Peyer's patch (tissue), 4 donors: Measurements from ENCODE around the gene ARHGAP15.

ENCODE experiments used
- POLR2A ChIP-seq, 2 donors: fragments of 450-650 bp; IDR thresholded peaks; one replicate each; pipeline ENCODE4 v1.5.1; 2017; ENCODE audit warnings: antibody characterized with exemption in 2 of 2, mild to moderate bottlenecking in 2 of 2, moderate library complexity in 2 of 2
- TF ChIP-seq, protein P1 (sequence below), 6 experiments: fragments of 450-650 bp in 4 of 6; fragments of 200-600 bp in 2 of 6; sonication (generic) in 1 of 6; IDR thresholded peaks; one replicate each; pipeline ENCODE4 v1.5.1; 2017 to 2019; ENCODE audit warnings: antibody characterized with exemption in 6 of 6, mild to moderate bottlenecking in 3 of 6, moderate library complexity in 1 of 6

DNA sequence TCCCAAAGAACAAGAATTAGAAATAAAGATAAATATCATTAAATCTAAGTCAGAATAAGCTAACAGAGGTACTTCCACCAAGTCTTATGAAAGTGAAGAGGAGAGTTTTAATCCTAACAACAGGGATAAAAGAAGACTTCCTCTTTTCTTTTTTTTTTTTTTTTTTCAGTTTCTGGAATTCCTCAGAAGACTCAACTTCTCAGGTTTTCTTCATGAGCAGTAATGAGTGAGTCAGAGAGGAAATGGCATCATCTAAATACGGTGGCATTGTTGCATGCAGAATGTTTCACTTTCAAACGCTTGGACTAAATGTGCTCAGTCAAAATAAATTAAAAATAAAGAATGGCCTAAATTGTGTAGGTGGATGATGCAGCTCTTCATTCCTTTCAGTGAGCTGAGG lies 45.6 kb upstream of the ARHGAP15 start:
- TF ChIP-seq, protein P1, sequence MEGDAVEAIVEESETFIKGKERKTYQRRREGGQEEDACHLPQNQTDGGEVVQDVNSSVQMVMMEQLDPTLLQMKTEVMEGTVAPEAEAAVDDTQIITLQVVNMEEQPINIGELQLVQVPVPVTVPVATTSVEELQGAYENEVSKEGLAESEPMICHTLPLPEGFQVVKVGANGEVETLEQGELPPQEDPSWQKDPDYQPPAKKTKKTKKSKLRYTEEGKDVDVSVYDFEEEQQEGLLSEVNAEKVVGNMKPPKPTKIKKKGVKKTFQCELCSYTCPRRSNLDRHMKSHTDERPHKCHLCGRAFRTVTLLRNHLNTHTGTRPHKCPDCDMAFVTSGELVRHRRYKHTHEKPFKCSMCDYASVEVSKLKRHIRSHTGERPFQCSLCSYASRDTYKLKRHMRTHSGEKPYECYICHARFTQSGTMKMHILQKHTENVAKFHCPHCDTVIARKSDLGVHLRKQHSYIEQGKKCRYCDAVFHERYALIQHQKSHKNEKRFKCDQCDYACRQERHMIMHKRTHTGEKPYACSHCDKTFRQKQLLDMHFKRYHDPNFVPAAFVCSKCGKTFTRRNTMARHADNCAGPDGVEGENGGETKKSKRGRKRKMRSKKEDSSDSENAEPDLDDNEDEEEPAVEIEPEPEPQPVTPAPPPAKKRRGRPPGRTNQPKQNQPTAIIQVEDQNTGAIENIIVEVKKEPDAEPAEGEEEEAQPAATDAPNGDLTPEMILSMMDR (IDR thresholded peaks at IDR 0.05): no peak
- TF ChIP-seq POLR2A (IDR thresholded peaks at IDR 0.05): no peak
